HG03196 (cell line): ENCODE measurements around the gene CDH4.

Experiments used
- ATAC-seq: cut with Tn5 transposase; IDR thresholded peaks from one replicate; pipeline ENCODE4 v1.9.1; 2021; ENCODE audit not compliant: unreplicated experiment

The CDH4 gene

DNA sequence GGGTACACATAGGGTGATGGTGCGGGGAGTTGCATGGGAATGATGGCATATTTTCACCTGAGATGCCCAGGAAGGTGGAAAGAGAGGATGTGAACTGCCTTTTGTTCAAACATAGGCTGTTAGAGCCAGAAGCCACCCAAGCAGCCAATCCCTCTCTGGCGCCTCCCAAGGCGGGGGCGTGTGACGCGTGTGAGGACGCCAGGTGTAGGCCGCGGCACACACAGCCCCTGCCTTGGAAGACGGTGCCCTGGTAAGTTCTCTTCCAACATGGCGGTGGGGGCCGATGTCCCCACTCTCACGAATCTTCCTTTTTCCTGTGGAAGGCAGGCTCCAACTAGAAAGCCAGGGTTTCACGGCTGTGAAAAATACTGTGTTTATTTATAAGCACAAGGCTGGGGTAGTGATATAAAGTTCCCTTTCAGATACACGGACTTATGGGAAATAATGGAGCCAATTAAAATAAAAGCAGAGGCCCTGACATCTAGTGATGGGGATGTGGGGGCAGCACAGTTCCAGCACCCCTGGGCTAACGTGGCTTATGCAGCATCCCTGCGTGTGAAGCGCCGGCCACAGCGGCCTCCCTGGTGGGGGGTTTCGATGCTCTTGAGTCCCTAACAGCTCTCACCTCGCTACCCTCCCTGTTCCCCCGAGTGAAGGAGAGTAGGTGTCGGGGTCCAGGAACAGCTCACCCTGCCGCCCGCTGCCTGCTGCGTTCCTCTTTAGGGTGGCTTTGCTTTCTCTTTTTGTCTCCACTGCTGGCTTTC, 28.3 kb downstream of the CDH4 start:
- no peak for ATAC-seq

DNA sequence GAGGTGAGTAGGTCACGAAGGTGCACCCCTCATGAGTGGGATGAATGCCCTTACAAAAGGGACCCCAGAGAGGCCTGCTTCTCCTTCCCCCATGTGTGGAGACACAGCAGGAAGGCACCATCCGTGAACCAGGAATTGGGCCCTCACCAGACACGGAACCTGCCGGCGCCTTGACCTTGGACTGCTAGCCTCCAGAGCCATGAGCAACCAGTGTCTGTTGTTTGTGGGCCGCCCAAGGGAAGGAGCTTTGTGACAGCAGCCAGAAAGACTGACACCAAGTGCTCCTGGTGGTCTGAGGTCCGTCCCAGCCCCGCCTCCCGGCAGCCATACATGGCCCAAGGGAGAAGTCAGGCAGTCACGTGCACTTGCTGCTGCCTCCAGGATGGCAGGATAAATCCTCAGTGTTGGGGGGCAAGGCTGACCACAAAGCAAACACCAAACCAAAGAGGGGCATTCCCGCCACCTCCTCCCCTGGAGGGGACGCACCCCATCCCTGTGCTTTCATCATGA, 29.3 kb downstream of the CDH4 start:
- no peak for ATAC-seq

DNA sequence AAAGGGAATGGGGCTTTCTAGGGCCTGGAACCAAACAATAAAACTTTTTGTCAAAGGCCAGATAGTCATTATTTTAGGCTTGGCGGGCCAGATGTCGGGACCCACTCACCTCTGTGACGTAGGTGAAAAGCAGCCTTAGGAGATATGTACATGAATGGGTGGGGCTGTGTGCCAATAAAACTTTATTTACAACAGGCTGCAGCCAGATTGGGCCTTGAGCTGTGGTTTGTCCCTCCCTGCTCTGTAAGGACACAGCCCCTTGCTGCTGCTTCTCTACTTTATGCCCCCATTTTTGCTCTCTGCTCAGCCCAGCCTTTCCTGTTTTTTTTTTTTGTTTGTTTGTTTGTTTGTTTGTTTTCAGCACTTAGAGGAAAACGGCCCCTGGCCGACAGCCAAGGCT, 32.7 kb downstream of the CDH4 start:
- ATAC-seq: no peak

DNA sequence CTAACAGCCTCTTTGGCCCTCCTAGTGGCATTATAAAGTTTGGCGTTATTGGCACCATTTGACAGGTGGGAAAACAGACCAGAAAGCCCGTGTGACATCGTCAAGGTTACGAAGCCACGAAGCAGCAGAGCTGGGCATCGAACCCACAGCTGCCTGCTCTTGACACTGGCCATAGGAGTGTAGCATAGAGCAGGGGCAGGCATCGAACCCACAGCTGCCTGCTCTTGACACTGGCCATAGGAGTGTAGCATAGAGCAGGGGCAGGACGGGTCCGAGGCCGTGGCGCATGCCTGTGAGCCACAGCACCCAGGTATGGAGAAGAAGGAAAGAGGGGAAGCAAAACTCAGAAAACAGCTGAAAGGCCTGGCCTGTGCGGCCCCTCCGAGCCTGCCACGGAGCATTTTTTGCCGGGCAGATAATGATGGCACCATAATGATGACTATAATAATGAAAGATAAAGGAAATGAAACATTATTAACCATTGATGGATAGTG, 33.1 kb downstream of the CDH4 start:
- no peak for ATAC-seq

DNA sequence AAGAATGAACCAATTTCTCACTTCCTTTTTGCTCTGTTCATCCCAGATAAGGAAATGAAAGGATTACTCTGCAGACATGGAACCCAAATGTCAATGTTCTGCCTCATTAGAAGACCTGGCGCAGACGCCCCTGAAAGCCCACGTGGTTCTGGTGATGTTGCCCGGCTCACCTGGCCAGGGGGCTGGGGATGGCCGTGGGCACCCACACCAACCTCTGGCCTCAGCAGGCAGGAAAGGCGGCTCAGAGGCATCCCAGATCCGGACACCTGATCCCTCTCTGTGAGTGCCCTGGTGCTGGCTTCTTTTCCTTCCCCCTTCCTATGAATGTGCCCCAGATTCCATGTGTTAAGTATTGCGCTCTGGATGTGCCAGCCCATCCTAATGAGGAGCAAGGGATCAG, 33.6 kb downstream of the CDH4 start:
- ATAC-seq: no peak

DNA sequence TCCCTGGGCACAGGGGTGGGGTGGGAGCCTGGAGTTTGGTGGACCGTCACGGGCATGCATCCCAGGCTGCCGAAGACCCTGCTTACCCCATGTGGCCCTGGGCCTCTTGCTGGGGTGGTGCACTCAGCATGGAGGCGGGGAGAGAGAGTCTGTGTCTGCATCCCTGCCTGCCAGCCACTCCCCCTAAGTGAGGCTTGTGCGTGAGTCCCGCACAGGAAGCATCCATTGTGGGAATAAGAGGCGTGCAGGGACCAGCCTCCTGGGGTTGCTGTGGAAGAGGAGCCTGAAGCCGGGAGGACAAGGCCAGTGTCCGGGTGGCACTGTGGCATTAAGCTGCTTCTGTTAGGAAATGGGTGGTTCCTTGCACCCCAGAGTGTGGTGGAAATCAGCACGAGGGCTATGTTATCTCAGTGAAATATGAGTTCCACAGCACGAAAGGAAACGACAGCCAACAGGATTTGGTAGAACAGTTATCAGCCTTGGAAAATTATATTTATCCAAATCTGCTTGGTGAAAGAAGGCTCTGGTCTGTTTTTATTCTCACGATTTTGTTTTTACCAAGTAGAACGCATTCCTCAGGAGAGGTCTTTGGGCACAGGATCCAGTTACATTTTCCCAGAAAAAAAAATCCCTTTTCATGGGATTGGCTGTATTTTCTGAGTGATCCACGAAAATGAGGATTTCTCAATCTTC, 35.7 kb downstream of the CDH4 start:
- no peak for ATAC-seq

DNA sequence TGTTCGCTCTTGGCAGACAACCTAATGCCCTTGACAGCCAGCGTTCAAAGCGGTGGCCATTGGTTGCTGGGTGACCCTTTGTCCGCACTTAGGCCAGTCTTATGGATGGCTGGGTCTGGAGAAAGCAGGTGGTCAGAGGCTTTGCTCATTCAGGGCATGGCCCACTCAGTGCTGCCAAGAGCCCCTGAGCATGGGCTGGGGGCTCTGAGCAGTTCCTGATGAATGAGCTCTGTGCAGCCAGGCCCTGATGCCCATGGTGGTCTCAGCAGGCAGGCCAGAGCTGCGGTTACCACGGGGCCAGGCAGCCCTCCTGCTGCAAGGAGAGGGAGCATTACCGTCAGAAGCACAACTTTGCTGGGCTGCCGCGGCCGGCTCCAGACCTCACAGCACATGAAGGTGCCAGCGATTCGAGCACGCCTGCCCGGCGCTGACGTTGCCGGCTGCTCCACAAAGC, 36.3 kb downstream of the CDH4 start:
- ATAC-seq: no peak

DNA sequence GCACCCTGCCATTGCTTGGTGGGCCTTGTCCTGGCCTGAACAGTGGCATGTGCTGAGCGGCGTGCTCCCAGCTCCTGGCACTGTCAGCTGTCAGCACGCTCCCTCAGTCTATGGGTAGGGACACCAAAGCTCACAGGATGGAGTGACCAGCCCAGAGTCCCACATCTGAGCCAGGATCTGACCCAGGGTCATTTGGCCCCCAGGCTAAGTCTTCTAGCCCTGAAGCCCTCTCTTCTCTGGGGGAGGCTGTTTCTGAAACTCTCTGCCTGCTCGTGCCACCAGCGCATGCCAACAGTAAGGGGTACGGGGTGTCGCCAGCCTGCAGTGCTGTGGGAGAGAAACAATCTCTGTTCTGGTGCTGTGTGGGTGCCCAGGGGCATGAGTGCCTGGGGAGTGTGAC, 37.1 kb downstream of the CDH4 start:
- ATAC-seq: no peak

DNA sequence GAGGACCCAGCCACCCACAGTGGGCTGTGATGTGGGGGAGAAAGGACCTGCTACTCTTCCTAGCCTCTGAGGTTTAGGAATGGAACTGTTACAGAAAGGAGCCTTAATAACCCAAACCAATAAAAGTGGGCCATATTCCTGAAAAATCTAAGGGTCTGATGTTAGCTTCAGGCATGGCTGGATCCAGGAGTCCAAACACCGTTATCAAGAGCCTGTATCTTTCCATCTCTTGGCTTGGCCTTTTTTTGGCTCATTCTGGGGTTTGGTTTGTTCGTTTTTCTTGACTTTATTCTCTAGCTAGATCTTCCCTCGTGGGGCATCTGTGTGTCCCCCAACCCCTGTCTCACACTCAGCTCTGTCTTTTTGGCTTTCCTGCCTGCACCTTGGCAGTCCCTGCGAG, 38.7 kb downstream of the CDH4 start:
- ATAC-seq: no peak

DNA sequence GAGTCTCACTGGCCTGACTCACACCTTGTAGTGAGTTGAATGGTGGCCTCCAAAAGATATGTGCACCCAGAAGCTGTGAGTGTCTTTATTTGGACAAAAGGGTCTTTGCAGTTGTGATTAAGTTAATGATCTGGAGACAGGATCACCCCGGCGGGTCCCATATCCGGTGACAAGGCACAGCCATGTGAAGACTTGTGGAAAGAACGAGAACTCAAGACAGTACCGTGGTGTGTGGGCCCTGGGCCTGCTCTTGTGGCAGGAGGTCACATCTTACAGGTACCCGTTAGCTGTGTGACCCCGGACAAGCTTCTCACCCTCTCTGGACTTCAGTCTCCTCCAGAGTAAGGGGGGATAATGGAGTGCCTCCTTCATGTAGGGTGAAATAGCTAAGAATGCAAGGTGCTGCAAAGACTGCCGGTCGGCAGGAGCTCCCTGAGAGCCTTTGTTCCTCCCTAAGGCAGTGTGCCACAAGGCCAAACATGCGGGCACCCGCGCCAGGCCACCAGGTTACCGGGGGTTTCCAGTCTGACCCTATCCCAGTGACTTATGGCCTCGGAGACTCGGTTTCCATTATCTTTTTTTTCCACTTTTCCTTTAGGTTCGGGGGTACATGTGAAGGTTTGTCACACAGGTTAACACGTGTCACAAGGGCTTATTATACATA, 39.2 kb downstream of the CDH4 start:
- no peak for ATAC-seq

DNA sequence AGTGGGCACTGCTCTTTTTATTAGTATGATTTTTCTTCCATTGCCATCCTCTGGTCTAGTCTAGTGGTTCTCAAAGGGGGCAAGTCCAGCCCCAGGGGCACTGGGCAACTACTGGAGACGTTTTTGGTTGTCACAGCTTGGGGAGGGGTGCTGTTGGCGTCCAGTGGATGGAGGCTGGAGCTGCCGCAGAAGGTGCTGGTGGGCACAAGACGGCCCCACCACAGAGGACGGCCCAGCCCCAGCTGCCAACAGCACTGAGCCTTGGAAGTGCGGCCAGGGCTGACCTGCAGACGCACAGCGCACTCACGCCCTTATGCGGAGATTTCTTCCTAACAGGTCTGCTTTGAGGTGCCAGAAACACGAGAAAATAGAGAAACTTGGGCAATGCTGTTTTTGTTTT, 40.3 kb downstream of the CDH4 start:
- ATAC-seq: no peak

DNA sequence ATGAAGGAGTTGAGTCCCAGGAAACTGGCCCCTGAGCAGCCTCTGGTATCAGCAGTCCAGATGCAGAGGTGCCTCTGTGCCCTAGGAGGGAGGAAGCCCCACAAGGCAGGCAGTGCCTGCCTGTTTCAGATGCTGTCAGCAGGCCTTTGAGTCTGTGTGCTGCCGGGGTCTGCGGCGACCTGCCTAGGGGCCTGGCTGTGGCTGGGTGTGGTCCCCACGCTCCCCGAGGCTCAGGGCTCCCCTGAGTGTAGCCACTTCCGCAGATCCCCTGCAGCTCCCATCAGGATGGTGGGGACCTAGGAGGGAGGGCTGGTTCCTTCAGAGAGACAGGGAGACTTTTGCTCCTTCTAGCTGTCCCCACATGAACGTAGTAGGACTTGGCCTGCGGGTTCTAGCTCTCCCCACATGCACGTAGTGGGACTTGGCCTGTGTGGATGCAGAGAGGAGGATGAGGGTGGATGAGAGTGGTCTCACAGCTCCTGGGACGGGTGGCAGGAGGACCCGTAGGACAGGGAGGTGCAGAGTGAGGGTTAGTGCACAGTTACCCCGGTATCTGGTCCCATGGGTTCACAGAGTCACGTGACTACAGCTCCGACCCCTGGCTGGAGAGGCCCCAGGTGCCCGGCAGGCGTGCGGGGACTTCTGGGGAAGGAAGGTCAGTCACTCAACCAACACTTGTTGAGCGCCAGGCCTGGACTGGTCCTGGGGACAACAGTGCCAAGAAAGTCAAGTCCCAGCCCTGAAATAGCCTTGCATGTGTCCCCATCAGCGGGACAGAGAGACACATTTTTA, 41.0 kb downstream of the CDH4 start:
- ATAC-seq: no peak

DNA sequence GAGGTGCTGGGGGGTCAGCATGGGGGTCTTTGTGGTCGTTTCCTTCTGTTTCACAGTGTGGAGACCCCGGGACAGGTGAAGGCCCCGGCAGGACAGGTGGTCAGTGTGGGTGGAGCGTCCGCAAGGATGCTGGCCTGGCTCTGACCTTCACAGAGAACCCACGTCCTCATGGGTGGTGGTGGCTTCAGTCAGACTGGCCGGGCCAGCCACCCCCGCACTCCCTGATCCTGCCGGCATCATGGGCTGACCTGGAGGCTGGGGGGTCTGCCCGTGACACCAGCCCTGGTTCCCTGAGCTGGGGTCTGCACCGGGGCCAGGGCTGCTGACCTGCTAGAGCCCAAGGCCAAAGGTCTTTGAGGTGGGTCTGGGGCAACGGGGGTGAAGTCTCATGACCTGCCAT, 41.9 kb downstream of the CDH4 start:
- ATAC-seq: no peak

DNA sequence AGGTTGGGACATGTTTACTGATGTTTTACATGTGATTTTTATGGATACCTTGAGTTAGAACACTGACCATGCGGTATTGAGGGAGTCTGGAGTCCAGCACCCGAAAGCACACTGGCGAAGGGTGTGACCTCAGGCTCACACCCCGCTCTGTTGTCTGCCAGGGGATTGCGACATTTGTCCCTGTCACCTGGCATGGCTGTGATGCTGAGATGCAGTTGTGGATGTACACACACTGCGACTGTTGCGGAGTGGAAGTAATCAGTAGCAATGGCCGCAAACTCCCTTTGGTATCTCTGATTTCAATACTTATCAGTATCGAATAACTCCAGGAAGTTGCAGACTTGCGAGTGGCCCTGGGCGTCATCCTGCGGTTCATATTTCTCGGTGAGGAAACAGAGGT, 43.2 kb downstream of the CDH4 start:
- ATAC-seq: no peak

DNA sequence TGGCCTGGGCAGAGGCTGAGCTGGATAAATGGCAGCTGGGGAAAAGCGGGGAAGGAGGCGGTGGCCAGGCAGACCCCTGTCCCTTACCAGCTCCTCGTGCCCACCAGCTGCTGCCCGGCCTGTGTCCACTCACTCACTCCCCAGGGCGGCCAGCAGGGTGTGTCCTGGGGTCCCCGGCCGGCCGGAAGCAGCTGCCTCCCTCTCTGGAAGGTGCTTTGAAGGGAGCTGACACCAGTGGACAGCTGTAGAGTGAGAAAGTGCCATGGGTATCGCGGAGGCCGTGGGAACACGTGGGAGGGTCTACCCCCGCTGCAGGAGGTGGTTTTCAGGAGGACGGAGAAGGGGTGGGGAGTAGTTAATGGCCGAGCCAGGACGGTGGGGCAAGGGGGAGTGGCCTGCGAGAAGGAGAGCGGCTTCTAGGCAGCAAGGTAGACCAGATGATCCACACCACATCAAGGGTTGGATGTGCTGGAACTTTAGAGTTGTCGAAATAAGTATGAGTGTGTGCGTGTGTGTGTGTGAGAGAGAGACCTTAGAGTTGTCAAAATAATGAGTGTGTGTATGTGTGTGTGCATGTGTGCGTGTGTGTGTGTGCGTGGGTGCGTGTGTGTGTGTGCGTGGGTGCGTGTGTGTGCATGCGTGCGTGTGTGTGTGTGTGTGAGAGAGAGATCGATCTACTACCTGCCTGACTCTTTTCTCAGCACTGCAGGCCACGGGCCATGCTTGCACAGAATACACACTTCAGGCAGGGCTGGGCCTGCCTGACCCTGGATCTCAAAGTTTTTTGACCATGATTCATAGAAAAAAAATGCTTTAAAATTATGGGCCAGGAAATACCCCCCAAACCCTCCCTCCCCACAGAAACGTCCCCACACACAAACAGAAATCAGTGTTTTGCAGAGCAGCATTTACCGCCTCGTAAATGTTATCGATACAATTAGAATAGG, 43.9 kb downstream of the CDH4 start:
- no peak for ATAC-seq

DNA sequence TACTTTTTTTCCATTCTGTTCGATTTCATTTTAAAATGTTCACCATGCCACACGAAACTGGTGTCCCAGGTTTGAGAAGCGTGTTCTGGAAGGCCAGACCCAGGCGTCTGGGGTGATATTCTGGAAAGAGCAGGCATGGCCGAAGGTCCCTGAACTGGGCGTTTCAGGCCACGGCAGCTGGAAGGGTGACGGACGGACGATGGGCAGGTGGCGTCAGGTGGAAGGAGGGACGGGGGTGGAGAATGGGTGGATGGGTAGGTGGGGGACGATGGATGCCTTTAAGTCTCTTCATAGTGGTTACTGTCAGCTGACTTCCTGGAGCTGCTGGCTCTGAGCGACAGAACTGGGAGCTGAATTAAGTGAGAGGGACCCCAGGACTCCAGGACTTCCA, 44.6 kb downstream of the CDH4 start:
- ATAC-seq: no peak

DNA sequence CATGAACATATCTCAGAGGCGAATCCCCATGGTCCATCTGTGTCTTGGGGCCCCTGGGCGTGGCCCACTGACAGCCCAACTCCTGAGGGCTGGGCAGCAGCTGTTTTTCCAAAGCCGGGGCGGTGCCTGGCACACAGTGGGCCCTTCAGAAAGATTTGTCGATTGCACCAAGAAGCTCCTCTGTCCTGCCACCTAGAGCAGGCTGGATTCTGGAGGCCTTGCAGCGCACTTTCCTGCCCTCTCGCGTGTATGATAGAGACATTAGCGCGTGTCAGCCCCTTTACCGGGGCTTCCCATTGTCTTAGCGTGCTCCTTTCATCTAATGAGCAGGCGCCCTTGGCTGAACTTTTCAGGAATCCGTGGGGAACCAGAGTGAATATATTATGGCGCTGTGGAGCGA, 45.4 kb downstream of the CDH4 start:
- no peak for ATAC-seq

DNA sequence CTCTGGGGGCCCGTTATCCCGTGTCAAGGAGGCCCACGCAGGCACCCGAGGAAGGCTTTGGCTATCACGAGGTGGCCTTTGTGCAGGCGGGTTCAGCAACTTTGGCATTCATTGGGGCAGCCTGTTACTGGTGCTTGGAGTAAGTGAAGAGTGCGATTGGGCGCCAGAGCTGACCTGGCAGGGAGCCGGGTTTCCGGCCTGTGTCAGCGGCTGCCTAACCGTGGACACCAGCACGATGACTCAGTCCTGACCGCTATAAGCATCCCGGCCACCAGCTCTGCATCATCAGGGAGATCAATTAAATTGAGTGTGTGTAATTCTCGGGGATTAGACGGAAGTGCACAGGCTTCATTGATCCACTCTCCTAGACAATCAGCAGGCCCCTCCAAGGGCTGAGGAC, 45.9 kb downstream of the CDH4 start:
- ATAC-seq: no peak

DNA sequence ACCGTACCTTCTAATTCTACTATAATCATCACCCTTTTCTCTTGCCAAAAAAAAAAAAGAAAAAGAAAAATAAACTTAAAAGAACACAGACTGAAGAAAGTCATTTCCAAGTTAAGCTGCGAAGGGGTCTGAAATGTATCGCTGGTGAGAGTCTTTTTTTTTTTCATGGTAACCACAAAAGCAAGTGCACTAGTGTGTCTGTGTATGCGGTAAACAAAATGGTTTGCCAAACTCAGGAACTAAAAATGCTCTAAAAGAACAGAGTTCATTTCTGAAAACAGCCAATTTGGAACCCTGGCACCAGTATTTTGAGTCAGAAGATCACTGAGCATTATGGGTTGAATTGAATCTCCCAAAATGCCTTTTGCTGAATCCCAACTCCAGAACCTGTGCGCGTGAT, 46.6 kb downstream of the CDH4 start:
- no peak for ATAC-seq

DNA sequence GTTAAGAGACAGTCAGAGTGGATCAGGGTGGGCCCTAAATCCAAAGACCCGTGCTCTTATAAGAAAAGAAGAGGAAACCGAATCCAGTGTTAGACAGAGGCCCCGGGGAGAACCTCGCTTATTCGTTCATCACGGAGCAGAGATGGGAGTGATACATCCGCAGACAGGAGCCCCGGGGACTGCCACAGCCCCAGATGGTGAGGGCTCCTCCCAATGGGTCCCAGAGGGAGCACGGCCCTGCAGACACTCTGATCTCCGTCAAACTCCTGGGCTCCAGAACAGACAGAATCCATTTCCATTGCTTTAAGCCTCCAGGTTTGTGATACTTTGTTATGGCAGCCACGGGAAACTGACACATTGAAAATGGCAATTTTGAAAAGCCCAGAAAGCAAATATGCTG, 47.0 kb downstream of the CDH4 start:
- no peak for ATAC-seq
